Astrocyte (in vitro differentiated cells and primary cell): ENCODE results near the gene HAVCR1.
"Not testable (repeated sequence)": the region's sequence is repeated elsewhere in the genome, so short reads cannot be mapped to it uniquely, and the experiment has no call there.

Experiments
- CTCF ChIP-seq: IDR thresholded peaks from 2 replicates; pipeline ENCODE4 v1.5.1; 2011; ENCODE audit warnings: low read depth, mild to moderate bottlenecking, inconsistent platforms, low read length, moderate library complexity; ENCODE audit not compliant: insufficient read depth
- EZH2 ChIP-seq: IDR thresholded peaks from 2 replicates; pipeline ENCODE4 v1.6.1; 2012; ENCODE audit warnings: mild to moderate bottlenecking, low read length, inconsistent platforms; ENCODE audit not compliant: insufficient read depth

- not testable (repeated sequence) for TF ChIP-seq CTCF, EZH2
Measured at GRCh38 chr5:157027663-157028062, 31.3 kb downstream of the HAVCR1 start.
